ENCODE measurements around the gene LGALS3. TPM values are rescaled to one million over a fixed set of nuclear protein-coding genes. Genes with fewer than 3 reads are reported as not detected.
A peak's percentile ranks its signal among the peaks of the same experiment; 100 is the strongest.

Gene LGALS3
- total and polyA plus RNA-seq, 2 experiments from 2014 or later: 461 to 766 TPM

DNA sequence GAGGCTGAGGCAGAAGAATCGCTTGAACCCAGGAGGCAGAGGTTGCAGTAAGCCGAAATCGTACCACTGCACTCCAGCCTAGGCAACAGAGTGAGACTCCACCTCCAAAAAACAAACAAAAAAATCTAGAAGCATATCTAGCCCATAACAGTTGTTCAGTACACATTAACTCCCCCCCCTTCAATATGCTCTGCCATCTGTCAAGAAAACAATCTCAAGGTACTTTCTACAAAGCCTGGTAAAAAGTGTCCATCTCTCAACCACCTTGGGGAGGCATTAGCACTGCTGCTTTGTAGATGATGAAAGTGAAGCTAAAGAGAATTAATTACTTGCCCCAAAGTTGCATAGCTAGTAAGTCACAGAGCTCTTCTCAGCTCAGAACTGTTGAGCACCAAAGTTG, 24.9 kb downstream of the LGALS3 start:
- no peaks in the 10 kb centered on the region for H3K9me2 ChIP-seq (replicated peaks; ENCODE audit: insufficient read depth)
- H3K4me1 ChIP-seq (ENCODE audit: insufficient read depth): no peaks in the 10 kb centered on the region
- no peak overlapping the region for H2AFZ ChIP-seq
- DNase-seq (ENCODE audit: low spot score): no peak
- H3K27me3 ChIP-seq: no peaks in the 10 kb centered on the region
- no peak overlapping the region for H3K4me2 ChIP-seq
- H4K20me1 ChIP-seq (ENCODE audit: insufficient read depth, poor library complexity, severe bottlenecking): no peaks in the 10 kb centered on the region
- no peak overlapping the region for H3K27ac ChIP-seq
- no peaks in the 10 kb centered on the region for H3K79me2 ChIP-seq
- no peaks in the 10 kb centered on the region for H3K36me3 ChIP-seq (replicated peaks; ENCODE audit: insufficient read depth, low read depth)
- H3K9me3 ChIP-seq (ENCODE audit: low read depth): no peaks in the 10 kb centered on the region
- TF ChIP-seq EZH2 (IDR thresholded peaks at IDR 0.05; ENCODE audit: borderline replicate concordance): no peak
- TF ChIP-seq, protein P1, sequence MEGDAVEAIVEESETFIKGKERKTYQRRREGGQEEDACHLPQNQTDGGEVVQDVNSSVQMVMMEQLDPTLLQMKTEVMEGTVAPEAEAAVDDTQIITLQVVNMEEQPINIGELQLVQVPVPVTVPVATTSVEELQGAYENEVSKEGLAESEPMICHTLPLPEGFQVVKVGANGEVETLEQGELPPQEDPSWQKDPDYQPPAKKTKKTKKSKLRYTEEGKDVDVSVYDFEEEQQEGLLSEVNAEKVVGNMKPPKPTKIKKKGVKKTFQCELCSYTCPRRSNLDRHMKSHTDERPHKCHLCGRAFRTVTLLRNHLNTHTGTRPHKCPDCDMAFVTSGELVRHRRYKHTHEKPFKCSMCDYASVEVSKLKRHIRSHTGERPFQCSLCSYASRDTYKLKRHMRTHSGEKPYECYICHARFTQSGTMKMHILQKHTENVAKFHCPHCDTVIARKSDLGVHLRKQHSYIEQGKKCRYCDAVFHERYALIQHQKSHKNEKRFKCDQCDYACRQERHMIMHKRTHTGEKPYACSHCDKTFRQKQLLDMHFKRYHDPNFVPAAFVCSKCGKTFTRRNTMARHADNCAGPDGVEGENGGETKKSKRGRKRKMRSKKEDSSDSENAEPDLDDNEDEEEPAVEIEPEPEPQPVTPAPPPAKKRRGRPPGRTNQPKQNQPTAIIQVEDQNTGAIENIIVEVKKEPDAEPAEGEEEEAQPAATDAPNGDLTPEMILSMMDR (IDR thresholded peaks at IDR 0.05; ENCODE audit: poor library complexity): no peak
- no peak for TF ChIP-seq EZH2phosphoT487 (IDR thresholded peaks at IDR 0.05; ENCODE audit: low read depth, severe bottlenecking, unreplicated experiment)
- WGBS (ENCODE audit: low lambda C conversion rate, missing lambda C conversion rate): 95% methylated on average over 3 of the region's 3 CpGs
- H3K4me3 ChIP-seq: no peak overlapping the region

DNA sequence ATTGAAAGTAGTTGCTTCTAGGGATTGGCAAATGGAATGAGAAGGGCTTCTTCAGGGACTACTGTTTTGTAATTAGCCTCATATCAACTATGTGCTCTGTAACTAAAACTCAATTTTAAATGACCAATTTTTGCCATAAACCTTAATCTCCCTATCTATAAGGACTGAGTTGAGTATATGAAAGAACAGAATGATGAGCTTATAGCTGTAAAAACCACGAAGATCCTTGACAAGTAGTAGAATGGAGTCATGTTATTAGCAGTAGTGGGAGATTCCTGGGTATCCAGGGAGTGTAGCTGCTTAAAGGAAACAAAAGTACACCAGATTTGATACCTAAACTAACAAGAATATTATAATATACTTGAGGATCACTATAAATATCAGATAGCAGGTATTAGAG, 28.0 kb downstream of the LGALS3 start:
- 88% methylated on average over 1 of the region's 1 CpG for WGBS (ENCODE audit: low lambda C conversion rate, missing lambda C conversion rate)

DNA sequence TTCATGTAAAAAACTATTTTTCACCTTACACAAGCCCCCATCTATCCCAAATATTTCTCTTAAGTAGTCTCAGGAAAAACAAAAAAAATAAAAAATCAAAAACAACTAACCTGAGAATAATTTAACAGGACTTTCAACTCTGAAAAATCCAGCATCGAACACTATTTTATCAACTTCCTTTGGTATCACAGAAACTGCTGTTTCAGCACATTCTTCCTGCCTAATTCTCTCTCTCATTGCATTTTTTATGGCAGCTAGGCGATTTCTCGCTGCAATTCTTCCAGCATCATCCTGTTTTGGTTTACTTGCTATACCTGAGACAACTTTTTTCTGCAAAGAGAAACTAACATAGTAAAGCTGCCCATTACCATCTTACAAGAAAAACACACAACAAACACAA, 29.4 kb downstream of the LGALS3 start:
- DNase-seq (ENCODE audit: low spot score): no peak
- H3K4me3 ChIP-seq: no peak overlapping the region
- no peaks in the 10 kb centered on the region for H3K36me3 ChIP-seq (replicated peaks; ENCODE audit: insufficient read depth, low read depth)
- H4K20me1 ChIP-seq (ENCODE audit: insufficient read depth, poor library complexity, severe bottlenecking): no peaks in the 10 kb centered on the region
- H3K79me2 ChIP-seq: no peaks in the 10 kb centered on the region
- no peak overlapping the region for H3K27ac ChIP-seq
- no peak overlapping the region for H2AFZ ChIP-seq
- no peaks in the 10 kb centered on the region for H3K9me3 ChIP-seq (ENCODE audit: low read depth)
- H3K4me2 ChIP-seq: no peak overlapping the region
- H3K27me3 ChIP-seq: no peaks in the 10 kb centered on the region
- no peak for TF ChIP-seq EZH2 (IDR thresholded peaks at IDR 0.05; ENCODE audit: borderline replicate concordance)
- no peak for TF ChIP-seq EZH2phosphoT487 (IDR thresholded peaks at IDR 0.05; ENCODE audit: low read depth, severe bottlenecking, unreplicated experiment)
- TF ChIP-seq, protein P1 (IDR thresholded peaks at IDR 0.05; ENCODE audit: poor library complexity): no peak
- H3K4me1 ChIP-seq (ENCODE audit: insufficient read depth): no peaks in the 10 kb centered on the region
- no peaks in the 10 kb centered on the region for H3K9me2 ChIP-seq (replicated peaks; ENCODE audit: insufficient read depth)
- 81% methylated on average over 3 of the region's 3 CpGs for WGBS (ENCODE audit: low lambda C conversion rate, missing lambda C conversion rate)

More for the DNA sequence above, 28.0 kb downstream of the LGALS3 start:
- Histone ChIP-seq H2AFZ (no peak overlapping the region), H3K36me3 (replicated peaks; ENCODE audit: insufficient read depth, low read depth) (no peaks in the 10 kb centered on the region), H4K20me1 (ENCODE audit: insufficient read depth, poor library complexity, severe bottlenecking) (no peaks in the 10 kb centered on the region), H3K4me2 (no peak overlapping the region), H3K79me2 (no peaks in the 10 kb centered on the region), H3K9me2 (replicated peaks; ENCODE audit: insufficient read depth) (no peaks in the 10 kb centered on the region), H3K27ac (no peak overlapping the region), H3K9me3 (ENCODE audit: low read depth) (no peaks in the 10 kb centered on the region), H3K4me1 (ENCODE audit: insufficient read depth) (no peaks in the 10 kb centered on the region), H3K4me3 (no peak overlapping the region), H3K27me3 (no peaks in the 10 kb centered on the region)
- DNase-seq (ENCODE audit: low spot score): no peak
- TF ChIP-seq, protein P1 (IDR thresholded peaks at IDR 0.05; ENCODE audit: poor library complexity): no peak
- TF ChIP-seq EZH2phosphoT487 (IDR thresholded peaks at IDR 0.05; ENCODE audit: low read depth, severe bottlenecking, unreplicated experiment) (no peak), EZH2 (IDR thresholded peaks at IDR 0.05; ENCODE audit: borderline replicate concordance) (no peak)

DNA sequence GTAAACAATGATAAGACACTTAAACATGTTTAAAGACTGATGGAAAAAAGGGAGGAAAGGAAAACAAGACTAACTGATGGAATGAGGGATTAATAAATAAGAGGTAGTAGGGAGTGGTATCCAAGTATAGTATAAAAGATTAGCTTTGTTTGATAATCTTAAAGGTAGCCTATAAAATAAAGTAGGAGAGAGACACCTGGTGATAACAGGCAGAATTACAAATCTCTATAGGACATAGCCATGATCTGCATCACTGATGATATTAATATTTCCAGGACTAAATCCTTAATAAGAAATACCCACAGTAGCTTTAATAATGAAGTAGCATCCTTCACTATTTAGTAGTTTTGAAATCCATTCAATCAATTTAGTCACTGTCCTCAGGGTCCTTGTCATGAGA, 31.9 kb downstream of the LGALS3 start:
- no peak overlapping the region for H3K4me2 ChIP-seq
- TF ChIP-seq EZH2 (IDR thresholded peaks at IDR 0.05; ENCODE audit: borderline replicate concordance): no peak
- TF ChIP-seq, protein P1 (IDR thresholded peaks at IDR 0.05; ENCODE audit: poor library complexity): peak; percentile 73
- TF ChIP-seq EZH2phosphoT487 (IDR thresholded peaks at IDR 0.05; ENCODE audit: low read depth, severe bottlenecking, unreplicated experiment): no peak
- no peaks in the 10 kb centered on the region for H3K9me3 ChIP-seq (ENCODE audit: low read depth)
- peak; percentile 38 for DNase-seq (ENCODE audit: low spot score)
- no peaks in the 10 kb centered on the region for H3K79me2 ChIP-seq
- no peak overlapping the region for H3K4me3 ChIP-seq
- no peaks in the 10 kb centered on the region for H3K4me1 ChIP-seq (ENCODE audit: insufficient read depth)
- H3K27ac ChIP-seq: no peak overlapping the region
- H3K27me3 ChIP-seq: no peaks in the 10 kb centered on the region
- H4K20me1 ChIP-seq (ENCODE audit: insufficient read depth, poor library complexity, severe bottlenecking): no peaks in the 10 kb centered on the region
- no peaks in the 10 kb centered on the region for H3K9me2 ChIP-seq (replicated peaks; ENCODE audit: insufficient read depth)
- H3K36me3 ChIP-seq (replicated peaks; ENCODE audit: insufficient read depth, low read depth): no peaks in the 10 kb centered on the region
- H2AFZ ChIP-seq: no peak overlapping the region
